HEK293 (cell line): ENCODE data around the gene PHRF1.

Experiments used
- ZBTB48 ChIP-seq: fragments of 450-650 bp; formaldehyde crosslinking; IDR thresholded peaks from 2 replicates; pipeline ENCODE4 v1.5.1; 2016; ENCODE audit warnings: missing biosample characterization, missing genetic modification characterization
- TF ChIP-seq, protein P1 (sequence below): fragments of 450-650 bp; formaldehyde crosslinking; IDR thresholded peaks from 2 replicates; pipeline ENCODE4 v1.5.1; 2016; ENCODE audit warnings: missing biosample characterization, missing genetic modification characterization
- TF ChIP-seq, protein P2 (sequence below): fragments of 450-650 bp; formaldehyde crosslinking; IDR thresholded peaks from 2 replicates; pipeline ENCODE4 v1.5.1; 2016; ENCODE audit warnings: missing biosample characterization, missing genetic modification characterization, borderline replicate concordance

DNA sequence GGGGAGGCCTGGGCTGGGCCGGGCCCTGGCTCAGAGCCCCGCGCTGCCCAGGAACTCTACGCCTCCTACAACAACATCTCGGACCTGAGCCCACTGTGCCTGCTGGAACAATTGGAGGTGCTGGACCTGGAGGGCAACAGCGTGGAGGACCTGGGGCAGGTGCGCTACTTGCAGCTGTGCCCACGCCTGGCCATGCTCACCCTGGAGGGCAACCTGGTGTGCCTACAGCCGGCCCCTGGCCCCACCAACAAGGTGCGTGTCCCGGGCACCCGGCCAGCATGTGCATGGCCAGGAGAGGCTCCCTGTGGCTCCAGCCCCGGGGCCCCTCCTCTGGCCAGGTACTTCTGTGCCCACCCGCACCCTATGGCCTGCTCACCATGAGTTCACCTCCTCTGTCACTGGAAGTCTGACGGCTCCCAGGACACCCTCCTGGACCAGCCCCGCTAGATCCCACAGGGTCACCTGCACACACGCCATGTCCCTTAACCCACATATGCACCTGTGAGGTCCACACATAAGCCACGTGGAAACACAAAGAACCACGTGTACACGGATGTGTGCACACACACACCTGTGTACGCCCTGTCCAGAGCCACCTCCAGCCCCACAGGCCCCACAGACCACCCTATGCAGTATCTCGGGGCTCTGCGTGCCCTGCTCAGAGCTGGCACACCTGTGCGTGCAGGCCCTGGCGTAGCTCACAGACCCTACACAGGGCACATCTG lies 26.1 kb upstream of the PHRF1 start:
- TF ChIP-seq ZBTB48 (tag by site-specific recombination): no peak
- TF ChIP-seq, protein P1, sequence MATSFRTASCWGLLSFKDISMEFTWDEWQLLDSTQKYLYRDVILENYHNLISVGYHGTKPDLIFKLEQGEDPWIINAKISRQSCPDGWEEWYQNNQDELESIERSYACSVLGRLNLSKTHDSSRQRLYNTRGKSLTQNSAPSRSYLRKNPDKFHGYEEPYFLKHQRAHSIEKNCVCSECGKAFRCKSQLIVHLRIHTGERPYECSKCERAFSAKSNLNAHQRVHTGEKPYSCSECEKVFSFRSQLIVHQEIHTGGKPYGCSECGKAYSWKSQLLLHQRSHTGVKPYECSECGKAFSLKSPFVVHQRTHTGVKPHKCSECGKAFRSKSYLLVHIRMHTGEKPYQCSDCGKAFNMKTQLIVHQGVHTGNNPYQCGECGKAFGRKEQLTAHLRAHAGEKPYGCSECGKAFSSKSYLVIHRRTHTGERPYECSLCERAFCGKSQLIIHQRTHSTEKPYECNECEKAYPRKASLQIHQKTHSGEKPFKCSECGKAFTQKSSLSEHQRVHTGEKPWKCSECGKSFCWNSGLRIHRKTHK (tag by site-specific recombination): no peak
- TF ChIP-seq, protein P2, sequence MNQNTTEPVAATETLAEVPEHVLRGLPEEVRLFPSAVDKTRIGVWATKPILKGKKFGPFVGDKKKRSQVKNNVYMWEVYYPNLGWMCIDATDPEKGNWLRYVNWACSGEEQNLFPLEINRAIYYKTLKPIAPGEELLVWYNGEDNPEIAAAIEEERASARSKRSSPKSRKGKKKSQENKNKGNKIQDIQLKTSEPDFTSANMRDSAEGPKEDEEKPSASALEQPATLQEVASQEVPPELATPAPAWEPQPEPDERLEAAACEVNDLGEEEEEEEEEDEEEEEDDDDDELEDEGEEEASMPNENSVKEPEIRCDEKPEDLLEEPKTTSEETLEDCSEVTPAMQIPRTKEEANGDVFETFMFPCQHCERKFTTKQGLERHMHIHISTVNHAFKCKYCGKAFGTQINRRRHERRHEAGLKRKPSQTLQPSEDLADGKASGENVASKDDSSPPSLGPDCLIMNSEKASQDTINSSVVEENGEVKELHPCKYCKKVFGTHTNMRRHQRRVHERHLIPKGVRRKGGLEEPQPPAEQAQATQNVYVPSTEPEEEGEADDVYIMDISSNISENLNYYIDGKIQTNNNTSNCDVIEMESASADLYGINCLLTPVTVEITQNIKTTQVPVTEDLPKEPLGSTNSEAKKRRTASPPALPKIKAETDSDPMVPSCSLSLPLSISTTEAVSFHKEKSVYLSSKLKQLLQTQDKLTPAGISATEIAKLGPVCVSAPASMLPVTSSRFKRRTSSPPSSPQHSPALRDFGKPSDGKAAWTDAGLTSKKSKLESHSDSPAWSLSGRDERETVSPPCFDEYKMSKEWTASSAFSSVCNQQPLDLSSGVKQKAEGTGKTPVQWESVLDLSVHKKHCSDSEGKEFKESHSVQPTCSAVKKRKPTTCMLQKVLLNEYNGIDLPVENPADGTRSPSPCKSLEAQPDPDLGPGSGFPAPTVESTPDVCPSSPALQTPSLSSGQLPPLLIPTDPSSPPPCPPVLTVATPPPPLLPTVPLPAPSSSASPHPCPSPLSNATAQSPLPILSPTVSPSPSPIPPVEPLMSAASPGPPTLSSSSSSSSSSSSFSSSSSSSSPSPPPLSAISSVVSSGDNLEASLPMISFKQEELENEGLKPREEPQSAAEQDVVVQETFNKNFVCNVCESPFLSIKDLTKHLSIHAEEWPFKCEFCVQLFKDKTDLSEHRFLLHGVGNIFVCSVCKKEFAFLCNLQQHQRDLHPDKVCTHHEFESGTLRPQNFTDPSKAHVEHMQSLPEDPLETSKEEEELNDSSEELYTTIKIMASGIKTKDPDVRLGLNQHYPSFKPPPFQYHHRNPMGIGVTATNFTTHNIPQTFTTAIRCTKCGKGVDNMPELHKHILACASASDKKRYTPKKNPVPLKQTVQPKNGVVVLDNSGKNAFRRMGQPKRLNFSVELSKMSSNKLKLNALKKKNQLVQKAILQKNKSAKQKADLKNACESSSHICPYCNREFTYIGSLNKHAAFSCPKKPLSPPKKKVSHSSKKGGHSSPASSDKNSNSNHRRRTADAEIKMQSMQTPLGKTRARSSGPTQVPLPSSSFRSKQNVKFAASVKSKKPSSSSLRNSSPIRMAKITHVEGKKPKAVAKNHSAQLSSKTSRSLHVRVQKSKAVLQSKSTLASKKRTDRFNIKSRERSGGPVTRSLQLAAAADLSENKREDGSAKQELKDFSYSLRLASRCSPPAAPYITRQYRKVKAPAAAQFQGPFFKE (tag by site-specific recombination): no peak
